GM19467 (cell line): Measurements from ENCODE around the gene SLX1A.
"Not testable (repeated sequence)": the region's sequence is repeated elsewhere in the genome, so short reads cannot be mapped to it uniquely, and the experiment has no call there.

Source experiments
- ATAC-seq: cut with Tn5 transposase; IDR thresholded peaks from one replicate; pipeline ENCODE4 v1.9.1; 2021; ENCODE audit warnings: mild to moderate bottlenecking, moderate library complexity; ENCODE audit not compliant: unreplicated experiment

SLX1A gene

GRCh38 chr16:30217082-30217481 is 23.4 kb downstream of the SLX1A start:
- not testable (repeated sequence) for ATAC-seq
